ENCODE results near the gene PPP1R10.

GRCh38 chr6:30626484-30627366 lies 9.7 kb upstream of the PPP1R10 start, which contains the start of gene ATAT1:
- TF ChIP-seq, protein P1, sequence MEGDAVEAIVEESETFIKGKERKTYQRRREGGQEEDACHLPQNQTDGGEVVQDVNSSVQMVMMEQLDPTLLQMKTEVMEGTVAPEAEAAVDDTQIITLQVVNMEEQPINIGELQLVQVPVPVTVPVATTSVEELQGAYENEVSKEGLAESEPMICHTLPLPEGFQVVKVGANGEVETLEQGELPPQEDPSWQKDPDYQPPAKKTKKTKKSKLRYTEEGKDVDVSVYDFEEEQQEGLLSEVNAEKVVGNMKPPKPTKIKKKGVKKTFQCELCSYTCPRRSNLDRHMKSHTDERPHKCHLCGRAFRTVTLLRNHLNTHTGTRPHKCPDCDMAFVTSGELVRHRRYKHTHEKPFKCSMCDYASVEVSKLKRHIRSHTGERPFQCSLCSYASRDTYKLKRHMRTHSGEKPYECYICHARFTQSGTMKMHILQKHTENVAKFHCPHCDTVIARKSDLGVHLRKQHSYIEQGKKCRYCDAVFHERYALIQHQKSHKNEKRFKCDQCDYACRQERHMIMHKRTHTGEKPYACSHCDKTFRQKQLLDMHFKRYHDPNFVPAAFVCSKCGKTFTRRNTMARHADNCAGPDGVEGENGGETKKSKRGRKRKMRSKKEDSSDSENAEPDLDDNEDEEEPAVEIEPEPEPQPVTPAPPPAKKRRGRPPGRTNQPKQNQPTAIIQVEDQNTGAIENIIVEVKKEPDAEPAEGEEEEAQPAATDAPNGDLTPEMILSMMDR (IDR thresholded peaks at IDR 0.05): peak in 2 of 3 experiments; percentile 23 to 53
- TF ChIP-seq POLR2A (IDR thresholded peaks at IDR 0.05) (no peak), POLR2AphosphoS5 (IDR thresholded peaks at IDR 0.05; ENCODE audit: insufficient read depth in 1 of 2, low read depth in 1 of 2) (peak in 1 of 2 donors; percentile 75)

Data from vagina (tissue), 2 donors.